ENCODE measurements around the gene USP17L27.
A peak's percentile ranks its signal among the peaks of the same experiment; 100 is the strongest.
"Not testable (repeated sequence)": the region's sequence is repeated elsewhere in the genome, so short reads cannot be mapped to it uniquely, and the experiment has no call there.

Gene USP17L27

GRCh38 chr4:9343848-9344247, at the start of gene USP17L27:
Gene USP17L27 (plus strand): TSS chr4:9344148. CDS start chr4:9344148, 0 bp downstream.
- DNase-seq (ENCODE audit: low read depth in 3 of 3, low spot score in 1 of 3), result not testable (repeated sequence)

- not testable (repeated sequence) for DNase-seq (ENCODE audit: low read depth in 3 of 3, low spot score in 1 of 3)
Measured at GRCh38 chr4:9324191-9324590, 19.8 kb upstream of the USP17L27 start.

- not testable (repeated sequence) for DNase-seq (ENCODE audit: low read depth in 3 of 3, low spot score in 1 of 3)
Measured at GRCh38 chr4:9324865-9325264, 19.1 kb upstream of the USP17L27 start, which contains the start of gene USP17L24. Gene USP17L24 (plus strand): TSS chr4:9325165. CDS start chr4:9325165, 0 bp downstream.

- not testable (repeated sequence) for DNase-seq (ENCODE audit: low read depth in 3 of 3, low spot score in 1 of 3)
Measured at GRCh38 chr4:9329611-9330010, 14.3 kb upstream of the USP17L27 start, which contains the start of gene USP17L25. Gene USP17L25 (plus strand): TSS chr4:9329911. CDS start chr4:9329911, 0 bp downstream.

- not testable (repeated sequence) for DNase-seq (ENCODE audit: low read depth in 3 of 3, low spot score in 1 of 3)
Measured at GRCh38 chr4:9334358-9334757, 9.6 kb upstream of the USP17L27 start, which contains the start of gene USP17L26. Gene USP17L26 (plus strand): TSS chr4:9334658. CDS start chr4:9334658, 0 bp downstream.

GRCh38 chr4:9339103-9339502, 4.8 kb upstream of the USP17L27 start, which contains the start of gene USP17L5:
Gene USP17L5 (plus strand): TSS chr4:9339403. CDS start chr4:9339403, 0 bp downstream.
- DNase-seq (ENCODE audit: low read depth in 3 of 3, low spot score in 1 of 3), result not testable (repeated sequence)

GRCh38 chr4:9348593-9348992, 4.6 kb downstream of the USP17L27 start, which contains the start of gene USP17L28:
Gene USP17L28 (plus strand): TSS chr4:9348893. CDS start chr4:9348893, 0 bp downstream.
- DNase-seq (ENCODE audit: low read depth in 3 of 3, low spot score in 1 of 3), result not testable (repeated sequence)

- DNase-seq (ENCODE audit: low read depth in 3 of 3, low spot score in 1 of 3), result not testable (repeated sequence)
Measured at GRCh38 chr4:9350866-9351265, 6.9 kb downstream of the USP17L27 start.

- DNase-seq (ENCODE audit: low read depth in 3 of 3, low spot score in 1 of 3), result not testable (repeated sequence)
Measured at GRCh38 chr4:9353338-9353737, 9.4 kb downstream of the USP17L27 start, which contains the start of gene USP17L29. Gene USP17L29 (plus strand): TSS chr4:9353638. CDS start chr4:9353638, 0 bp downstream.

GRCh38 chr4:9362829-9363228, 18.9 kb downstream of the USP17L27 start, which contains the start of gene USP17L30:
Gene USP17L30 (plus strand): TSS chr4:9363129. CDS start chr4:9363129, 0 bp downstream.
- DNase-seq (ENCODE audit: low read depth in 3 of 3, low spot score in 1 of 3), result not testable (repeated sequence)

GRCh38 chr4:9379881-9380280, 35.9 kb downstream of the USP17L27 start:
- DNase-seq (ENCODE audit: low read depth in 3 of 3, low spot score in 1 of 3), result not testable (repeated sequence)

- peak; percentile 1 to 28 (median 18) for DNase-seq (ENCODE audit: low read depth in 3 of 3, low spot score in 1 of 3)
Measured at GRCh38 chr4:9381012-9381534, 37.1 kb downstream of the USP17L27 start.

GRCh38 chr4:9384126-9384525, 40.2 kb downstream of the USP17L27 start:
- DNase-seq (ENCODE audit: low read depth in 3 of 3, low spot score in 1 of 3), result no peak

- not testable (repeated sequence) for DNase-seq (ENCODE audit: low read depth in 3 of 3, low spot score in 1 of 3)
Measured at GRCh38 chr4:9389001-9389400, 45.1 kb downstream of the USP17L27 start.

Data from stimulated activated CD4-positive, alpha-beta T cell treated with anti-CD3 and anti-CD28 coated beads, TNF-alpha, amount 100 ng/mL, for 1 hour (primary cell).